ENCODE data around the gene CNN2. TPM values are rescaled to one million over a fixed set of nuclear protein-coding genes. Genes with fewer than 3 reads are reported as not detected.

Gene CNN2
- total and polyA plus RNA-seq, 2 of the 8 experiments (the other 6 are each of a cell fraction or from before 2014, with no cell fraction given): 189 to 551 TPM

GRCh38 chr19:1019980-1020867, 6.2 kb upstream of the CNN2 start:
- no peak overlapping the region for H3K23ac ChIP-seq (ENCODE audit: insufficient read length)
- H3K9ac ChIP-seq (replicated peaks in 1 of 4; ENCODE audit: extremely low read depth in 1 of 4, low read depth in 3 of 4, low read length in 3 of 4): peak overlapping the region; percentile 69 to 82 (median 76)
- H2AK5ac ChIP-seq (ENCODE audit: low read depth, low read length): 0 out of 2 replicates have a peak overlapping the region, but pooled peaks have one; percentile 5
- WGBS, 2 experiments (ENCODE audit: extremely low coverage in 1 of 2, insufficient coverage in 1 of 2, insufficient read length in 1 of 2, insufficient replicate concordance in 2 of 2, low coverage in 1 of 2, low lambda C conversion rate in 2 of 2, missing lambda C conversion rate in 1 of 2): 16% methylated on average over 47 of the region's 60 CpGs; no CpG with 5 or more reads in 1 of the 2 experiments
- no peak for TF ChIP-seq TCF12 (IDR thresholded peaks at IDR 0.05; ENCODE audit: low read depth, low read length)
- TF ChIP-seq ZNF274 (IDR thresholded peaks at IDR 0.05; ENCODE audit: borderline replicate concordance, extremely low read depth, low read length): no peak
- no peak for TF ChIP-seq RXRA (IDR thresholded peaks at IDR 0.05; ENCODE audit: insufficient read depth, low read depth, low read length)
- no peak for TF ChIP-seq SIX5 (IDR thresholded peaks at IDR 0.05; ENCODE audit: low read depth, low read length)
- TF ChIP-seq SIN3A (conservative IDR thresholded peaks at IDR 0.05 in 1 of 2, IDR thresholded peaks at IDR 0.05 in 1 of 2; ENCODE audit: low read depth in 1 of 2, low read length in 2 of 2): no peak
- TF ChIP-seq SUZ12 (IDR thresholded peaks at IDR 0.05; ENCODE audit: low read length): no peak
- H2AFZ ChIP-seq (ENCODE audit: low read length): no peak overlapping the region
- FAIRE-seq: no peak
- H4K91ac ChIP-seq (replicated peaks; ENCODE audit: insufficient read length, low read length): peak overlapping the region; percentile 77
- peak overlapping the region; percentile 84 to 97 (median 94) for H3K4me3 ChIP-seq (ENCODE audit: extremely low read depth in 1 of 4, insufficient read depth in 2 of 4, low read depth in 3 of 4, low read length in 4 of 4)
- peaks cover 9% of the 10 kb centered on the region for H3K23me2 ChIP-seq (ENCODE audit: low read depth, low read length)
- H2BK15ac ChIP-seq (ENCODE audit: low read length): peak overlapping the region; percentile 61; the same call in 1 of the 2 replicates
- H2BK20ac ChIP-seq (ENCODE audit: low read length): no peak overlapping the region
- peaks cover 34 to 57% of the 10 kb centered on the region in 2 experiments for H3K79me2 ChIP-seq (ENCODE audit: control insufficient read depth in 1 of 2, insufficient read depth in 2 of 2, low read length in 2 of 2)
- H2BK12ac ChIP-seq (ENCODE audit: low read depth, low read length): no peak overlapping the region
- no peak overlapping the region for H3K4ac ChIP-seq (replicated peaks; ENCODE audit: insufficient read length, low read depth, low read length)
- no peaks in the 10 kb centered on the region for H3K27me3 ChIP-seq (replicated peaks in 1 of 4; ENCODE audit: control insufficient read depth in 3 of 4, extremely low read depth in 1 of 4, insufficient read depth in 3 of 4, low read length in 3 of 4)
- H3K9me3 ChIP-seq (ENCODE audit: insufficient read depth in 2 of 2, low read depth in 1 of 2, low read length in 1 of 2): no peaks in the 10 kb centered on the region
- H3K27ac ChIP-seq (ENCODE audit: low read depth, low read length): peak overlapping the region; percentile 96
- no peak overlapping the region for H3K14ac ChIP-seq (ENCODE audit: insufficient read length)
- peaks cover 21% of the 10 kb centered on the region for H3K79me1 ChIP-seq (ENCODE audit: low read depth, low read length)
- H2BK120ac ChIP-seq (replicated peaks; ENCODE audit: low read depth, low read length): no peak overlapping the region
- DNase-seq (ENCODE audit: low read depth in 1 of 2, low spot score in 2 of 2): no peak
- H3K4me1 ChIP-seq (replicated peaks in 1 of 4; ENCODE audit: control insufficient read depth in 3 of 4, insufficient read depth in 4 of 4, low read length in 3 of 4): peaks cover 0 to 37% (median 25%) of the 10 kb centered on the region in 4 experiments; a peak in 5 of 7 replicates
- H3K4me2 ChIP-seq (ENCODE audit: insufficient read depth in 1 of 2, low read depth in 2 of 2, low read length in 2 of 2): peak overlapping the region; percentile 93 to 98
- ChIA-PET POLR2A (ENCODE audit: partially characterized antibody) (interaction anchor here (0.7 to 6.4 kb wide), 17 partner anchors 9 to 201 kb away, joined by 3 to 125 read pairs (median 4); partner anchors contain the start of genes ABCA7, ARHGAP45 and CNN2), CTCF (ENCODE audit: partially characterized antibody) (interaction anchor here (0.7 to 2.3 kb wide), 11 partner anchors 9 to 97 kb away, joined by 3 to 8 read pairs (median 4); no protein-coding TSS in a partner anchor)
- H4K20me1 ChIP-seq (replicated peaks in 1 of 2; ENCODE audit: control insufficient read depth in 1 of 2, insufficient read depth in 2 of 2, low read length in 2 of 2): peaks cover 30 to 42% of the 10 kb centered on the region in 2 experiments
- peak overlapping the region; percentile 97; the same call in 1 of the 2 replicates for H2BK5ac ChIP-seq (ENCODE audit: low read depth, low read length)
- H4K8ac ChIP-seq (ENCODE audit: extremely low read depth, insufficient read depth, low read length): peak overlapping the region; percentile 92; the same call in 1 of the 2 replicates
- no peaks in the 10 kb centered on the region for H3K36me3 ChIP-seq (ENCODE audit: control insufficient read depth in 2 of 4, insufficient read depth in 4 of 4, low read length in 3 of 4)
- H4K5ac ChIP-seq (ENCODE audit: insufficient read length, low read depth, low read length): no peak overlapping the region
- peak overlapping the region; percentile 42 for H3K56ac ChIP-seq (replicated peaks; ENCODE audit: insufficient read length, low read depth, low read length)
- H3K18ac ChIP-seq (ENCODE audit: extremely low read depth, low read length): no peak overlapping the region; the same call in 1 of the 2 replicates

Data from H1 (cell line).